GM19043 (cell line): Measurements from ENCODE around the gene ASIC2.

Experiments
- ATAC-seq: cut with Tn5 transposase; IDR thresholded peaks from one replicate; pipeline ENCODE4 v1.9.1; 2021; ENCODE audit warnings: low read depth; ENCODE audit not compliant: unreplicated experiment

The ASIC2 gene

GRCh38 chr17:33039874-33040273, 253.2 kb downstream of the ASIC2 start:
- ATAC-seq, result no peak

GRCh38 chr17:33038740-33039139, 254.4 kb downstream of the ASIC2 start:
- no peak for ATAC-seq

- no peak for ATAC-seq
Measured at GRCh38 chr17:33033176-33033575, 259.9 kb downstream of the ASIC2 start.

- ATAC-seq, result no peak
Measured at GRCh38 chr17:33028778-33029177, 264.3 kb downstream of the ASIC2 start.

GRCh38 chr17:33028061-33028460, 265.0 kb downstream of the ASIC2 start:
- ATAC-seq, result no peak

GRCh38 chr17:33024688-33025486, 268.2 kb downstream of the ASIC2 start:
- ATAC-seq, result no peak

GRCh38 chr17:33023790-33024189, 269.3 kb downstream of the ASIC2 start:
- ATAC-seq, result no peak

GRCh38 chr17:33021731-33022408, 271.2 kb downstream of the ASIC2 start:
- no peak for ATAC-seq

GRCh38 chr17:33019161-33019890, 273.8 kb downstream of the ASIC2 start:
- no peak for ATAC-seq

- no peak for ATAC-seq
Measured at GRCh38 chr17:33017366-33017765, 275.7 kb downstream of the ASIC2 start.

- no peak for ATAC-seq
Measured at GRCh38 chr17:33016920-33017319, 276.2 kb downstream of the ASIC2 start.

GRCh38 chr17:33015716-33016346, 277.3 kb downstream of the ASIC2 start:
- no peak for ATAC-seq

GRCh38 chr17:33014751-33015150, 278.3 kb downstream of the ASIC2 start:
- no peak for ATAC-seq

- no peak for ATAC-seq
Measured at GRCh38 chr17:33013596-33014375, 279.3 kb downstream of the ASIC2 start.

GRCh38 chr17:33012522-33013033, 280.5 kb downstream of the ASIC2 start:
- ATAC-seq, result no peak

GRCh38 chr17:33009636-33010035, 283.5 kb downstream of the ASIC2 start:
- no peak for ATAC-seq

- ATAC-seq, result no peak
Measured at GRCh38 chr17:33007186-33007585, 285.9 kb downstream of the ASIC2 start.

- ATAC-seq, result no peak
Measured at GRCh38 chr17:33002246-33002645, 290.8 kb downstream of the ASIC2 start.

- no peak for ATAC-seq
Measured at GRCh38 chr17:32998887-32999228, 294.2 kb downstream of the ASIC2 start.
